Upper lobe of right lung (tissue), 1 donor: ENCODE data around the gene HLA-DPB1. TPM values are rescaled to one million over a fixed set of nuclear protein-coding genes. Genes with fewer than 3 reads are reported as not detected.

ENCODE experiments used
- ATAC-seq: fragments of 200-7000 bp; cut with Tn5 transposase; one replicate; pipeline ENCODE4 v1.9.1; 2020; ENCODE audit warnings: mild to moderate bottlenecking, moderate library complexity
- DNase-seq: peaks from one replicate; pipeline ENCODE4 v3.0.0-alpha.2; 2020
- H3K27ac ChIP-seq: fragments of 200-600 bp; one replicate; pipeline ENCODE4 v1.8.0; 2022
- H3K27me3 ChIP-seq: fragments of 200-600 bp; one replicate; pipeline ENCODE4 v1.8.0; 2022; ENCODE audit warnings: mild to moderate bottlenecking
- H3K36me3 ChIP-seq: fragments of 200-600 bp; one replicate; pipeline ENCODE4 v1.8.0; 2022
- H3K4me1 ChIP-seq: fragments of 200-600 bp; one replicate; pipeline ENCODE4 v1.8.0; 2022
- H3K4me3 ChIP-seq: fragments of 200-600 bp; one replicate; pipeline ENCODE4 v1.8.0; 2022; ENCODE audit warnings: mild to moderate bottlenecking
- H3K9me3 ChIP-seq: fragments of 200-600 bp; one replicate; pipeline ENCODE4 v1.8.0; 2022
- intact Hi-C: fragments of 100-400 bp; cut with DNase I; formaldehyde crosslinking; loops from one replicate; pipeline ENCODE4 v1.11.0; 2022
- total RNA-seq: library from RNA; stranded (reverse); fragmentation: NEBNext Ultra II Directional; extraction: Animal tissue kit (Norgen Biotek cat#: 25700); gene quantifications from one replicate; pipeline ENCODE4 v1.2.1, GENCODE V29; 2021
- TF ChIP-seq, protein P1 (sequence below): fragments of 200-600 bp; IDR thresholded peaks from one replicate; pipeline ENCODE4 v1.8.0; 2022; ENCODE audit warnings: antibody characterized with exemption
- donor health status: DM: no; HTN: yes; CAD: no; lungs with severe emphysema.

HLA-DPB1 gene
- total RNA-seq, 1 donor from 2014 or later = 385 TPM

DNA sequence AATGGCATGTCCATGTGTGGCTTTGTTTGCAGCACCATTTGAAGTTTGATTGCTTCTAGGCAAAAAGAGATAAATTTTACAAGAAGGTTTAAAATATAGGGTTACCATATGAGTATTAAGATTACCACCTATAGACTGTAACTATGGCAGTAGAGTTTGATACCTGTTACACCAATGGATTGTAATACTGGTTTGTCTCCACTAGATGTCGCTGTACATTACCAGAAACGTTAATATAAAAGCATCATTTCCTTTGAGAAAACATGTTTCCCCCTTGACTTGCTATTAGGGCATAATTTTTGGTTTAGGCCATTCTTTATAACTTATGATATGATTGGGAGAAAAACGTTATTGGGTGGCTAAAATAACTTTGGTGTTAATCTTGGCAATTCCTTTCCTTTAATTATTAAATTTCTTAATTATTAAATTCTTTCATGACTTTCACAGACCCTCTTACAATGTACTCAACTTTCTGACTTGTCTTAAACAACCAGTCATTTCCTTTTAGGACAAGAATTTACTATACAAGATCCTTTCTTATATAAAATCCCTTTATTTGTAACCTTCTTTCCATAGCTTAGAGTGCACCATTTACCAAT is 42.8 kb downstream of the HLA-DPB1 start:
- H3K36me3 ChIP-seq = no peaks in the 10 kb centered on the region
- DNase-seq = no peak
- no peaks in the 10 kb centered on the region for H3K9me3 ChIP-seq
- H3K27ac ChIP-seq = no peak overlapping the region
- no peak overlapping the region for H3K4me3 ChIP-seq
- peak; percentile 58 for ATAC-seq
- intact Hi-C loops = no loop called here
- H3K4me1 ChIP-seq = no peaks in the 10 kb centered on the region
- H3K27me3 ChIP-seq = peaks cover 33% of the 10 kb centered on the region
- TF ChIP-seq, protein P1, sequence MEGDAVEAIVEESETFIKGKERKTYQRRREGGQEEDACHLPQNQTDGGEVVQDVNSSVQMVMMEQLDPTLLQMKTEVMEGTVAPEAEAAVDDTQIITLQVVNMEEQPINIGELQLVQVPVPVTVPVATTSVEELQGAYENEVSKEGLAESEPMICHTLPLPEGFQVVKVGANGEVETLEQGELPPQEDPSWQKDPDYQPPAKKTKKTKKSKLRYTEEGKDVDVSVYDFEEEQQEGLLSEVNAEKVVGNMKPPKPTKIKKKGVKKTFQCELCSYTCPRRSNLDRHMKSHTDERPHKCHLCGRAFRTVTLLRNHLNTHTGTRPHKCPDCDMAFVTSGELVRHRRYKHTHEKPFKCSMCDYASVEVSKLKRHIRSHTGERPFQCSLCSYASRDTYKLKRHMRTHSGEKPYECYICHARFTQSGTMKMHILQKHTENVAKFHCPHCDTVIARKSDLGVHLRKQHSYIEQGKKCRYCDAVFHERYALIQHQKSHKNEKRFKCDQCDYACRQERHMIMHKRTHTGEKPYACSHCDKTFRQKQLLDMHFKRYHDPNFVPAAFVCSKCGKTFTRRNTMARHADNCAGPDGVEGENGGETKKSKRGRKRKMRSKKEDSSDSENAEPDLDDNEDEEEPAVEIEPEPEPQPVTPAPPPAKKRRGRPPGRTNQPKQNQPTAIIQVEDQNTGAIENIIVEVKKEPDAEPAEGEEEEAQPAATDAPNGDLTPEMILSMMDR = peak; percentile 95

DNA sequence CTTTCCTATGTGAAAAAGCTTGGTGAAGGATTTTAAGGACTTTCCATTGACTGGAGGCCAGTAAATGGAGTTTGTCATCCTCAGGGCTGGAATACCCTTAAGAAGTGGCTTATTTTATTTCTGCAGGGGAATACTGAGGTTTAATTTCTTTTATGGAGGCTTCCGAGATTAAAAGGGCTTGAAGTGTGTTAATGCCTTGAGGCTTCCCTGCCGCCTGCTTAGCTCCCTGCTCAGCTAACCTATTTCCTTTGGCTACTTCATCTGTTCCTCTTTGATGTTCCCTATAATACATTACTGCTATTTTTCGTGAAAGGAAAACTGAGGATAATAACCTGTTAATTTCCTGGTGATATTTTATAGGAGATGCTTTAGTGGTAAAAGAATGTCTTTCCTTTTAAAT is 44.2 kb downstream of the HLA-DPB1 start:
- no peaks in the 10 kb centered on the region for H3K4me1 ChIP-seq
- no peak overlapping the region for H3K4me3 ChIP-seq
- intact Hi-C loops = loop anchor here (10.0 kb wide), 1 partner anchor 125 kb away; no protein-coding TSS in a partner anchor
- DNase-seq (no peak), ATAC-seq (no peak)
- TF ChIP-seq, protein P1 = no peak
- H3K27me3 ChIP-seq = peaks cover 31% of the 10 kb centered on the region
- H3K36me3 ChIP-seq = no peaks in the 10 kb centered on the region
- no peak overlapping the region for H3K27ac ChIP-seq
- no peaks in the 10 kb centered on the region for H3K9me3 ChIP-seq

DNA sequence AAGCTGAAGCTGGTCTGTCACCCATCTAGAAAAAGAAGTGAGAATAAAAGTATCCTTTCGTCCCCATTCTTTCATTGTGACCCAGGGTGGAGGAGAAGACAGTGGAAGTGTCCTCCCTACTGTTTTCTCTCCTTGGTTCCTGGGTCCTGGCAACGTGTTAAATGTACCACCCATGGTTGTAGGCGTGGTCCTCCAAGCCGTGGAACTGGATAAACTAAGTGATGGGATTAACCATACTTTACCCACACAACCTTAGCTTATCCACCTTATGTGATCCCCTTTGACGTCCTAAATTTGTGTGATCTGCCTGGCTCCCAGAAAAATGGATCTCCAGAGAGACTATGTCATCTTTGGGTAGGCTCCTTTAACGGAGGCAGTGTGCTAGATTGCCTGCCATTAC is 47.4 kb downstream of the HLA-DPB1 start:
- ATAC-seq = no peak
- Histone ChIP-seq H3K36me3 (no peaks in the 10 kb centered on the region), H3K27me3 (peaks cover 4% of the 10 kb centered on the region), H3K4me3 (no peak overlapping the region), H3K4me1 (no peaks in the 10 kb centered on the region), H3K27ac (no peak overlapping the region), H3K9me3 (no peaks in the 10 kb centered on the region)
- intact Hi-C loops = loop anchor here (10.0 kb wide), 1 partner anchor 122 kb away; no protein-coding TSS in a partner anchor
- DNase-seq = no peak
- TF ChIP-seq, protein P1 = no peak

DNA sequence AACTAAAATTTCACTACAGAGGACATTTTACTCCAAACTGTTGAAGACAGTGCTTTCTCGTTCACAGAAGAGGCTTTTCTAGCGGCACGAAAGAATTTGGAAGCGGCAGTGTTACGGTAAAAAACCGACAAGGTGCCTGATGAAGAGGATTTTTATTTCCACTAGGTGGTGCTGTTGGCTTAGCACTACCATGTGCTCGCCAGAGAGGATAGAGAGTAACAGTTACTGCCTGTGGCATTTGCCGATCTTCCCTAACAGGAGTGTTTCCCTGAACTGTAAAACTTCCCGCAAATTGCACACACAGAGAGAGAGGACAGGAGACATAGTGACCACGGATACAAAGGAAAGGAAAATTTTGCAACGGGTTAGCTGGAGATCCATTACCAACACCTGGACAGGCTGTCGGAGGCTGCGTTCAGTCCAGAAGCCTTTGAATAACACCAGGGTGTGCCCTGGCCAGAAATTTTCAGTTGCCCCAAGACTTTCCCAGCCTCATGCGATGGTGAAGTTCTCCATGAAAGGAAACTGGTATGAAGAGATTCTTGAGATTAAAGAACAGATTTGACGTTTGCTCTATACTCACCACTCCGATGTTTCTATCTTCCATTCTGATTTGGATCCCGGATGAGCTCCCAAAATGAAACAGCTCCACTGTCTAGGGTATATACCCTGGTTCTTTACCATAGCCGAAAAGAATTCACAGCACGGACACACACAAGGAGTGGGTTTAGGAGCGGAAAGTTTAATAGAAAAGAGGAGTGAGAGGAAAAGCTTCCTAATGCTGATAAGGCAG is 48.1 kb downstream of the HLA-DPB1 start:
- H3K36me3 ChIP-seq = no peaks in the 10 kb centered on the region
- no peaks in the 10 kb centered on the region for H3K4me1 ChIP-seq
- TF ChIP-seq, protein P1 = peak; percentile 50
- DNase-seq = no peak
- intact Hi-C loops = loop anchor here (10.0 kb wide), 1 partner anchor 121 kb away; no protein-coding TSS in a partner anchor
- peaks cover 6% of the 10 kb centered on the region for H3K27me3 ChIP-seq
- H3K9me3 ChIP-seq = no peaks in the 10 kb centered on the region
- no peak overlapping the region for H3K27ac ChIP-seq
- H3K4me3 ChIP-seq = no peak overlapping the region
- peak; percentile 84 for ATAC-seq

DNA sequence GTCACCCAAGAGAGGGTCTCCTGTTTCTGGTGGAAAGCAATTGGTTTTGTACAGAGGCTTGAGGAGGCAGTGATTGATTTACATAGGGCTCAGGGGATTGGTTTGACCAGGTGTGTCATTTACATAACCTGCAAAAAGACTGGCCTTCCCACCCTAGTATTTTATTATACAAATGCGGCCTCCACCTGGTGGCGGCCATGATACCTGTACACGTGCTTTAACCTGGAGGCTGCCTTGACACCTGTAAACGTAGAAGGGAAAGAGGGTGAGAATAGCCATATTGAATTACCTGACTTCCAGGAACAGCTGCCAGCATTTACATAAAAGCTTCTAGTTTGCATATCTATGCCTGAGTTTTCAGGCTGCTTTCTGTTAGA is 48.7 kb downstream of the HLA-DPB1 start:
- intact Hi-C loops = loop anchor here (10.0 kb wide), 1 partner anchor 120 kb away; no protein-coding TSS in a partner anchor
- ATAC-seq (no peak), DNase-seq (no peak)
- no peak overlapping the region for H3K4me3 ChIP-seq
- TF ChIP-seq, protein P1 = no peak
- no peaks in the 10 kb centered on the region for H3K36me3 ChIP-seq
- H3K27me3 ChIP-seq = peaks cover 6% of the 10 kb centered on the region
- H3K4me1 ChIP-seq = no peaks in the 10 kb centered on the region
- no peak overlapping the region for H3K27ac ChIP-seq
- H3K9me3 ChIP-seq = no peaks in the 10 kb centered on the region
